Activated effector memory CD4-positive, alpha-beta T cell treated with Interleukin-2 at 50 U/mL for 16 hours (primary cell): ENCODE measurements around the gene ROBO2.
"Not testable (repeated sequence)": the region's sequence is repeated elsewhere in the genome, so short reads cannot be mapped to it uniquely, and the experiment has no call there.

Source experiments
- DNase-seq: peaks from one replicate; pipeline ENCODE4 v3.0.0-alpha.2; 2020

The ROBO2 gene

GRCh38 chr3:77345009-77345408 is 305.1 kb downstream of the ROBO2 start:
- DNase-seq: no peak

GRCh38 chr3:77348244-77348855 is 308.5 kb downstream of the ROBO2 start:
- no peak for DNase-seq

- DNase-seq: no peak
These were observed 315.1 kb downstream of the ROBO2 start for GRCh38 chr3:77354958-77355357.

- no peak for DNase-seq
These were observed 323.0 kb downstream of the ROBO2 start for GRCh38 chr3:77362936-77363335.

GRCh38 chr3:77365152-77365551 is 325.3 kb downstream of the ROBO2 start:
- DNase-seq: no peak

- DNase-seq: no peak
These were observed 330.5 kb downstream of the ROBO2 start for GRCh38 chr3:77370413-77370812.

GRCh38 chr3:77372018-77372417 is 332.1 kb downstream of the ROBO2 start:
- no peak for DNase-seq

- DNase-seq: no peak
These were observed 332.9 kb downstream of the ROBO2 start for GRCh38 chr3:77372634-77373346.

- DNase-seq: no peak
These were observed 333.7 kb downstream of the ROBO2 start for GRCh38 chr3:77373619-77374018.

- DNase-seq: no peak
These were observed 336.6 kb downstream of the ROBO2 start for GRCh38 chr3:77376511-77376910.

- no peak for DNase-seq
These were observed 337.8 kb downstream of the ROBO2 start for GRCh38 chr3:77377717-77378116.

- DNase-seq: no peak
These were observed 340.2 kb downstream of the ROBO2 start for GRCh38 chr3:77380136-77380535.

GRCh38 chr3:77381431-77381830 is 341.5 kb downstream of the ROBO2 start:
- no peak for DNase-seq

GRCh38 chr3:77392181-77392580 is 352.3 kb downstream of the ROBO2 start:
- no peak for DNase-seq

GRCh38 chr3:77394046-77394445 is 354.1 kb downstream of the ROBO2 start:
- no peak for DNase-seq

- DNase-seq: no peak
These were observed 365.0 kb downstream of the ROBO2 start for GRCh38 chr3:77404871-77405270.

- DNase-seq: no peak
These were observed 367.5 kb downstream of the ROBO2 start for GRCh38 chr3:77407441-77407840.

GRCh38 chr3:77410334-77410733 is 370.4 kb downstream of the ROBO2 start:
- not testable (repeated sequence) for DNase-seq

- DNase-seq: no peak
These were observed 371.4 kb downstream of the ROBO2 start for GRCh38 chr3:77411334-77411733.

- DNase-seq: no peak
These were observed 372.1 kb downstream of the ROBO2 start for GRCh38 chr3:77412021-77412438.

GRCh38 chr3:77412584-77412983 is 372.7 kb downstream of the ROBO2 start:
- no peak for DNase-seq

- DNase-seq: no peak
These were observed 375.0 kb downstream of the ROBO2 start for GRCh38 chr3:77414881-77415280.

- no peak for DNase-seq
These were observed 380.4 kb downstream of the ROBO2 start for GRCh38 chr3:77420336-77420735.

- DNase-seq: no peak
These were observed 382.0 kb downstream of the ROBO2 start for GRCh38 chr3:77421916-77422315.

GRCh38 chr3:77426531-77426930 is 386.6 kb downstream of the ROBO2 start:
- DNase-seq: no peak
